GM19035 (cell line): ENCODE data around the gene DNAAF5.
"Not testable (repeated sequence)": the region's sequence is repeated elsewhere in the genome, so short reads cannot be mapped to it uniquely, and the experiment has no call there.

Source experiments
- ATAC-seq: cut with Tn5 transposase; IDR thresholded peaks from one replicate; pipeline ENCODE4 v1.9.1; 2021; ENCODE audit not compliant: unreplicated experiment

Gene DNAAF5

DNA sequence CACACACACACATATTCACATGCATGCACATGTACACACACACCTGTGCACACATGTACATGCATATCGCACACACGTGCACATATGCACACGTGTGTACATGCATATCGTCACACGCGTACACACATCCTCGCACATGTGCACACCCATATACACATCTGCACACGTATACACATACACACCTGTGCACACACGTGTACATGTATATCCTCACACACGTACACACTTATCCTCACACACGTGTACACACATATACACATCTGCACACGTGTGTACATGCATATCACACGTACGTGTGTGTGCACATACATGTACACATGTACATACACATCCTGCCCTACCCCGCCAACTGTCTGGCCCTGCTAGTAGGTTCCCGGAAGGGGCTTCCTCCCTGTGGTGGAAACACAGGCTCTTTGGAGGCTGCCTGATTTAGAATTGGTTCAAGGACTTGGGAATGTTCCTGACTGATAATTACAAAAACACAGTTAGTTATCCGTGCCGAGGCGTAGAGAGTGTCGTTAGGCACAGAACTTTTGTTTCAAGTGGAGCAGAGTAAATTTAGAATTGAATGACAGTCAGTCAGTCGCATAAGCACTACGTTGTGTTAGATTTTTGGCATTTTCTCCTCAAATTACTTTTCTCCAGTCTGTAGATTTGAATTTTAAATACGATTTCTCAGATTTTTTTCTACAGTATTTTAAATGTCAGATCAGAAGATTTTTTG is 19.1 kb downstream of the DNAAF5 start:
- no peak for ATAC-seq

DNA sequence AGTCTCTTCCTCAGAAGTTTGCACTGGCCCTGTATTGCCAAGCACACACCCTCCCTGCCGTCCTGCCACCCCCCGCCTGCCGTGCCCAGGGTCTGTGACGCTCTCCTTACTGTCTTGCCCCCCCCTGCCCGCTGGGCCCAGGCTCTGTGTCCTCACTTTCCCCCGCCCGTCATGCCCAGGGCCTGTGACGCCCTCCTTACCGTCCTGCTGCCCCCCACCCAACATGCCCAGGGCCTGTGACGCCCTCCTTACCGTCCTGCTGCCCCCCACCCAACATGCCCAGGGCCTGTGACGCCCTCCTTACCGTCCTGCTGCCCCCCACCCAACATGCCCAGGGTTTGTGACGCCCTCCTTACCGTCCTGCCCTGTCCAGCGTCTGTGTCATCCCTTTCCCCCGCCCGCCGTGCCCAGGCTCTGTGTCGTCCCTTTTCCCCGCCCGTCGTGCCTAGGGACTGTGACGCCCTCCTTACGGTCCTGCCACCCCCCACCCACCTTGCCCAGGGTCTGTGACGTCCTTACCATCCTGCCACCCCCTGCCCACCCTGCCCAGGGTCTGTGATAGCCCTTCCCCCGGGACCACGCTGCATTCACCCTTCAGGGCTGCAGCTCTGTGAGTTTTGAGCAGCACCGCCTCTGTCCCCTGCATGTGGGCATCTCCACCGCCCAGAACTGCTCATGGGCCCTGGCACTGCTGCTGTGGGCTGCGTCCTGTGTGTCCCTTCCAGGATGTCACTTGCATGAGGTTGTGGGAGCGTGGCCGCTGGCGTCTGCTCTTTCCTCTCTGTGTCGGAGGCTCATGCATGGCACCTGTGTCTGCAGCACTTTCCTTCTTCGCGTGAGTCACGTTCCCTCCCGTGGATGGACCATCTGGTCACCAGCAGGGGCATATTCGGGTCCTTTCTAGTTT is 19.9 kb downstream of the DNAAF5 start:
- no peak for ATAC-seq

GRCh38 chr7:747186-747585 is 20.7 kb downstream of the DNAAF5 start:
- no peak for ATAC-seq

DNA sequence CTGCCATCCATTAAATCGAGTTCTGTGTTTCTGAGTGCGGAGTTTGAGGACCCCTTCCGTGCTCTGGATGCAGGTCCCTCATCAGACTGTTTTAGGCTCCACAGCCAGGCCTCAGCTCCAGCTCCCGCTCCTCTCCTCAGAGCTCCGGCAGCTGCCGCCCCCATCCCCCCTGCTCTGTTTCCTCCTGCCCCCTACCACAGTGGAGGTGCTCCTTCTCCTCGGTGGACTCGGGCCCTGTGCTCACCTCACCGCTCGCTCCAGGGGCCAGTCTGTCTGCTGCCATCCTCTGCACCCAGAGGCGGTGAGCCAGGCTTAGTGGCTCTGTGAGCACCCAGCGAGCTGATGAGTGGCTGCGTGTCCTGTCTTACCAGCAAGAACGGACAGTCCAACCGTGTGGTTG is 21.9 kb downstream of the DNAAF5 start:
- no peak for ATAC-seq

GRCh38 chr7:749140-749551 is 22.6 kb downstream of the DNAAF5 start:
- ATAC-seq = no peak

- ATAC-seq = no peak
These were observed 23.8 kb downstream of the DNAAF5 start for GRCh38 chr7:750111-750905.

DNA sequence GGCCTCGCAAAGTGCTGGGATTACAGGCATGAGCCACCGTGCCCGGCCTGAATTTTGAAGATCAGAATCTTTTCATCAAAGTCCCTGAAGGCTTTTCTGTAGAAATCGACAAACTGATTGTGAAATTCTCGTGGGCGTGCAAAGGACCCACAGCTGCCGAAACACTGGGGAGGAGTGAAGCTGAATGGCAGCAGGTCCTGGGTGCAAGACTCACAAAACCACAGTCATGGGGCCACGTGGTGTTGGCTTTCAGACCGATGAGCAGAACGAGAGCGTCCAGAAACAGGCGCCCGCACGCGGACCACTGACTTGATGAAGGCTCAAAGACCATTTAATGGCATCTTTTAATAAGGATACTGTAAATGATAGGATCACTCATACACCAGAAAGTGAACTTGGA is 25.3 kb downstream of the DNAAF5 start:
- no peak for ATAC-seq

- ATAC-seq = not testable (repeated sequence)
These were observed 25.8 kb downstream of the DNAAF5 start for GRCh38 chr7:752256-752655.

GRCh38 chr7:753190-753589 is 26.7 kb downstream of the DNAAF5 start:
- no peak for ATAC-seq

- no peak for ATAC-seq
These were observed 28.3 kb downstream of the DNAAF5 start for GRCh38 chr7:754531-755412.

DNA sequence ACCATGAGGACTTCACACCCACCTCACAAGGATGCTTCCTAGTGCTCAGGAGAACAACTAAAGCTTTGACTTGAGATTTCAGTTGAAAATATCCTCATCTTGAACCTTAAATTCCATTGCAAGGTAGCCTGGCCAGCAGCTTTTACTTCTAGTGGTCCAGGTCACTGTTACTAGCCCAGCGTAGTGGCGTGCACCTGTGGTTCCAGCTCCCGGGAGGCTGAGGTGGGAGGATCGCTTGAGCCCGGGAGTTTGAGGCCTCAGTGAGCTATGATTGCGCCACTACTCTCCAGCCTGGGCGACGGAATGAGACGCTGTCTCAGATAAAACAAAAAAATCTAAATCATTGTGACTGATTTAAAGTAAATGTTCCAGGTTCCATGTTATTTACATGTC is 28.9 kb downstream of the DNAAF5 start:
- no peak for ATAC-seq

- no peak for ATAC-seq
These were observed 29.9 kb downstream of the DNAAF5 start for GRCh38 chr7:756231-756927.

DNA sequence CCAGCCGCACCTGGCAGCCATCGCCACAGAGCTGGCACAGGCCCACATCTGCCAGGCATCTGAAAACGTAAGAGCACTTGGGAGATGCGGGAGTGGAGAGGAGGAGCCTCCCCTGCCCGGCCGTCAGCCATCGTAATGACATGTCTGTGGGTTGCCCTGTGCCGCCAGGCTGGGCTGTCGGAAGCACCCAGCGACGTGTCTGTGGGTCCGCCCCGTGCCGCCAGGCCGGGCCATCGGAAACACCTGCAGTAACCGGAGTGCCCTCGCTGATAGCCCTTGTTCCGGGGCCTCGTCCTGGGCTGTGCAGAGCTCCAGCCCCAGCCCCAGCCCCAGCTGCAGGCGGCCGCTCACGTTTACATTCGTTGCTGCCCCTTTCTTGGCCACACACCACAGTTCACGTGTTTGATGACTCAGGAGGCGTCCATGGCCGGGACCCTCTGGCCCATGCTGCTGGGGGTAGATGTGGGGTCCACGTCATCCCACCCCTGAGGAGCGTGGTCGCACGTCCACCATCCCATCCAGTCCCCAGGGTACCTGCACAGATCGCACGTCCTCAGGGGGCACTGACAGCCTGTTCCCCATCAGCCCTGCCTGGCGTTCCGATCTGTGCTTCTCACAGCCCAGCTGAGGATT is 30.5 kb downstream of the DNAAF5 start:
- ATAC-seq = no peak

DNA sequence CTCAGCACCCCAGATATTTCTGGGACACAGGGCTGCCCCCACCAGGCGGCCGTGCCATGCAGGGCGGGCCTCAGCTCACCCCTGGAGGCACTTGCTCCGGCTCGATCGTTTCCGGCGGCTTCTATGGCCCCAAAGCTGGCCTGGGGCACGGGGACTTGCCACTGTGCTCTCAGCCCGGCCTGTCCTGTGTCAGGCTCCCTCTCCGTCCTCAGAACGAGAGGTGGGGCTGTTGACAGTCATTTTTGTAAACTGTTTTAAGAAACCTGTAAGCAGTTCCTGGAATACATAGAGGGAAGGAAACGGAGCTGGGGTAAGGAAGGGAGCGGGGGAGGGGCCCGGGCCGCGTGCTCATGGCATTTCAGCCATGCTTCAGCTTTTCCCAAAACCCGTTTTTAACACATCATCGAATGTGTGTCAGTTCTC is 31.3 kb downstream of the DNAAF5 start:
- no peak for ATAC-seq

DNA sequence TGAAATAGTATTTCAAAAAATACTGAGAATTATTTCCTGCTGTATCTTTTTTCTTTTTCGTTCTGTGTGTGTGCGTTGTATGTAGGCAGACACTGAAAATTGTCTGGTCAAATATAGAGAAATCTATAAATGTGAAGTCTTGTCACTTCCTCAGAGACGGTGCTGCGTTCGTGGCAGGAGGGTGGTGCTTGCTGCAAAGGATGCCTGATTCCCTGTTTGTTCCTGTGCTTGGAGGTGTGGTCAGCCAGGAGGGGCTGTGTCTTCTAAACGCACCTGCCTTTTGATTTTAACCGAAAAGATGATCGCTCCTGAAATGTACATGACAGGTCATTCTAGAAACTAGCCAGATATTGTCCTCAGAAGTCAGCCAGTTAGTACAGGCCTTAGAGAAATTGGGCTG is 33.1 kb downstream of the DNAAF5 start:
- no peak for ATAC-seq

GRCh38 chr7:760006-760405 is 33.5 kb downstream of the DNAAF5 start:
- no peak for ATAC-seq

DNA sequence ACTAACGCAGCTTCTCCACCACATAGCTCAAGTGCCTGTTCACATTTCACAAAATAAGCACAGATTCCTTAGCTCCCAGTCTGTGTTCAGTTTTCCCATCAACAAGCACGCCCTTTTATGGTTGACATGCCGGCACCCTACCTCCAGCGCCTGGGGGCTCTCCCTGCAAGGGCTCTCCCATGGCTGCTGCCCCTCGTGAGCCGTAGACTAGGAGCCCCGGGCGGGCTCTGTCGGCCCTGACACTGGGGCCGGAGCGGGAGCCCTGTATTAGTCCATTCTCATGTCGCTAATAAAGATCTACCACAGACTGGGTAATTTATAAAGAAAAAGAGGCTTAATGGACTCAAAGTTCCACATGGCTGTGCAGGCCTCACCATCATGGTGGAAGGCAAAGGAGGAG is 34.6 kb downstream of the DNAAF5 start:
- ATAC-seq = no peak

GRCh38 chr7:761631-762030 is 35.1 kb downstream of the DNAAF5 start:
- no peak for ATAC-seq

- ATAC-seq = no peak
These were observed 36.4 kb downstream of the DNAAF5 start for GRCh38 chr7:762885-763284.
